GM18909 (cell line): Measurements from ENCODE around the gene PCP4.

Source experiments
- ATAC-seq: cut with Tn5 transposase; IDR thresholded peaks from one replicate; pipeline ENCODE4 v1.9.1; 2021; ENCODE audit warnings: mild to moderate bottlenecking; ENCODE audit not compliant: unreplicated experiment, poor library complexity

The PCP4 gene

GRCh38 chr21:39867198-39867650 is at the start of gene PCP4:
PCP4 (plus strand) TSS chr21:39867438; CDS start chr21:39867502, 64 bp downstream.
- ATAC-seq: no peak

GRCh38 chr21:39818557-39818956 is 48.7 kb upstream of the PCP4 start:
- no peak for ATAC-seq

GRCh38 chr21:39822042-39822441 is 45.2 kb upstream of the PCP4 start:
- no peak for ATAC-seq

- ATAC-seq: no peak
These were observed 42.0 kb upstream of the PCP4 start for GRCh38 chr21:39825250-39825649.

GRCh38 chr21:39834543-39834942 is 32.7 kb upstream of the PCP4 start:
- ATAC-seq: no peak

GRCh38 chr21:39837861-39838359 is 29.3 kb upstream of the PCP4 start:
- no peak for ATAC-seq

- ATAC-seq: no peak
These were observed 26.7 kb upstream of the PCP4 start for GRCh38 chr21:39840373-39841097.

- no peak for ATAC-seq
These were observed 24.3 kb upstream of the PCP4 start for GRCh38 chr21:39842741-39843459.

GRCh38 chr21:39843483-39843882 is 23.8 kb upstream of the PCP4 start:
- no peak for ATAC-seq

- no peak for ATAC-seq
These were observed 23.3 kb upstream of the PCP4 start for GRCh38 chr21:39843916-39844315.

- ATAC-seq: no peak
These were observed 21.6 kb upstream of the PCP4 start for GRCh38 chr21:39845571-39846130.

- no peak for ATAC-seq
These were observed 19.4 kb upstream of the PCP4 start for GRCh38 chr21:39847877-39848276.

- ATAC-seq: no peak
These were observed 18.1 kb upstream of the PCP4 start for GRCh38 chr21:39849014-39849655.

GRCh38 chr21:39850333-39850732 is 16.9 kb upstream of the PCP4 start:
- ATAC-seq: no peak

GRCh38 chr21:39851002-39851618 is 16.1 kb upstream of the PCP4 start:
- ATAC-seq: no peak

- ATAC-seq: no peak
These were observed 15.1 kb upstream of the PCP4 start for GRCh38 chr21:39852021-39852721.

- no peak for ATAC-seq
These were observed 14.3 kb upstream of the PCP4 start for GRCh38 chr21:39852726-39853500.

- ATAC-seq: no peak
These were observed 12.7 kb upstream of the PCP4 start for GRCh38 chr21:39854572-39854971.

GRCh38 chr21:39855595-39855994 is 11.6 kb upstream of the PCP4 start:
- no peak for ATAC-seq
